Esophagus squamous epithelium (tissue), 4 donors: Measurements from ENCODE around the gene TMEM41B.

Experiments
- POLR2A ChIP-seq, 4 donors: fragments of 450-650 bp; IDR thresholded peaks; one replicate each; pipeline ENCODE4 v1.6.1; 2017; ENCODE audit warnings: antibody characterized with exemption in 4 of 4, mild to moderate bottlenecking in 4 of 4, moderate library complexity in 3 of 4
- TF ChIP-seq, protein P1 (sequence below), 6 experiments: fragments of 450-650 bp in 4 of 6; fragments of 200-600 bp in 2 of 6; sonication (generic) in 2 of 6; IDR thresholded peaks; one replicate each; pipeline ENCODE4 v1.5.1; 2016 to 2019; ENCODE audit warnings: antibody characterized with exemption in 6 of 6, mild to moderate bottlenecking in 4 of 6, moderate library complexity in 4 of 6

DNA sequence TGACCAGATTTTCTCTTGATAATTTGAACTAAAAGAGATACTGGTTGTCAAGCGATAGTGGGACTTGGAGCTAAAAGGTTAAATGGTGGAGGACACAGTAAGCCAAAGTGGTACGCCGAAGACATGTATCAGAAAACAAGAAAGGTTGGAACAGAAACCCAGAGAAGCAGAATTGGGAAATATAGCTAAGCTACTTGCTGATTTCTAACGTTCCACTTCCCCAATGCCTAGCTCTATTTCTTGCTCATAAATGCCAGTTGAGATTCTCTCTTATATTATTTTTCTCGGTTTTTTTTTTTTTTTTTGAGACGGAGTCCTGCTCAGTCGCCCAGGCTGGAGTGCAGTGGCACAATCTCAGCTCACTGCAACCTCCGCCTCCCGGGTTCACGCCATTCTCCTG is 12.7 kb downstream of the TMEM41B start:
- TF ChIP-seq, protein P1, sequence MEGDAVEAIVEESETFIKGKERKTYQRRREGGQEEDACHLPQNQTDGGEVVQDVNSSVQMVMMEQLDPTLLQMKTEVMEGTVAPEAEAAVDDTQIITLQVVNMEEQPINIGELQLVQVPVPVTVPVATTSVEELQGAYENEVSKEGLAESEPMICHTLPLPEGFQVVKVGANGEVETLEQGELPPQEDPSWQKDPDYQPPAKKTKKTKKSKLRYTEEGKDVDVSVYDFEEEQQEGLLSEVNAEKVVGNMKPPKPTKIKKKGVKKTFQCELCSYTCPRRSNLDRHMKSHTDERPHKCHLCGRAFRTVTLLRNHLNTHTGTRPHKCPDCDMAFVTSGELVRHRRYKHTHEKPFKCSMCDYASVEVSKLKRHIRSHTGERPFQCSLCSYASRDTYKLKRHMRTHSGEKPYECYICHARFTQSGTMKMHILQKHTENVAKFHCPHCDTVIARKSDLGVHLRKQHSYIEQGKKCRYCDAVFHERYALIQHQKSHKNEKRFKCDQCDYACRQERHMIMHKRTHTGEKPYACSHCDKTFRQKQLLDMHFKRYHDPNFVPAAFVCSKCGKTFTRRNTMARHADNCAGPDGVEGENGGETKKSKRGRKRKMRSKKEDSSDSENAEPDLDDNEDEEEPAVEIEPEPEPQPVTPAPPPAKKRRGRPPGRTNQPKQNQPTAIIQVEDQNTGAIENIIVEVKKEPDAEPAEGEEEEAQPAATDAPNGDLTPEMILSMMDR (IDR thresholded peaks at IDR 0.05): no peak
- no peak for TF ChIP-seq POLR2A (IDR thresholded peaks at IDR 0.05)
